OCI-LY7 (cell line): Measurements from ENCODE around the gene DPY19L3. TPM values are rescaled to one million over a fixed set of nuclear protein-coding genes. Genes with fewer than 3 reads are reported as not detected.

ENCODE experiments used
- BruUV-seq: library from RNA; stranded (reverse); fragments of 400-500 nt; replicated peaks from 2 replicates; lab custom pipeline; 2021; lab: Mats Ljungman, UMichigan
- CTCF ChIA-PET: fragments of 300-600 bp; sonication (Branson Sonifier 250); formaldehyde crosslinking; loops from one replicate; lab custom pipeline; 2022; ENCODE audit warnings: antibody characterized with exemption; ENCODE audit not compliant: unreplicated experiment; lab: Charles Lee
- POLR2A ChIA-PET: fragments of 300-600 bp; sonication (Branson Sonifier 250); formaldehyde crosslinking; loops from one replicate; lab custom pipeline; 2022; ENCODE audit warnings: antibody characterized with exemption; lab: Charles Lee
- DNase-seq: peaks from one replicate; pipeline ENCODE4 v3.0.0-alpha.2; 2015; ENCODE audit warnings: low spot score
- H2AFZ ChIP-seq: fragments of 200-600 bp; sonication (generic), shearing (Covaris generic); 2 replicates; pipeline ENCODE4 v1.6.1; 2014; ENCODE audit warnings: mild to moderate bottlenecking, antibody characterized with exemption, low read length, moderate library complexity
- H3K27ac ChIP-seq: fragments of 200-600 bp; sonication (generic); 2 replicates; pipeline ENCODE4 v1.5.1; 2014; ENCODE audit warnings: mixed run types, low read depth, mild to moderate bottlenecking, moderate library complexity, low read length, inconsistent platforms; ENCODE audit not compliant: poor library complexity, severe bottlenecking
- H3K36me3 ChIP-seq: fragments of 200-600 bp; sonication (generic); 2 replicates; pipeline ENCODE4 v1.6.1; 2014; ENCODE audit warnings: mild to moderate bottlenecking, antibody characterized with exemption, low read length, moderate library complexity, mixed read lengths; ENCODE audit not compliant: insufficient read depth
- H3K4me1 ChIP-seq: fragments of 200-600 bp; sonication (generic); 2 replicates; pipeline ENCODE4 v1.5.1; 2014; ENCODE audit warnings: mild to moderate bottlenecking, low read length; ENCODE audit not compliant: insufficient read depth, poor library complexity, severe bottlenecking
- H3K4me2 ChIP-seq: fragments of 200-600 bp; sonication (generic); 2 replicates; pipeline ENCODE4 v1.6.1; 2014; ENCODE audit warnings: mild to moderate bottlenecking, low read length
- H3K4me3 ChIP-seq: fragments of 200-600 bp; sonication (generic); 2 replicates; pipeline ENCODE4 v1.5.1; 2014; ENCODE audit warnings: mild to moderate bottlenecking, low read depth, low read length; ENCODE audit not compliant: poor library complexity, severe bottlenecking
- H3K79me2 ChIP-seq: fragments of 200-600 bp; sonication (generic); 2 replicates; pipeline ENCODE4 v1.6.1; 2016; ENCODE audit warnings: low read depth, mild to moderate bottlenecking, low read length, moderate library complexity, mixed read lengths; ENCODE audit not compliant: insufficient read depth
- H3K9me2 ChIP-seq: fragments of 200-600 bp; sonication (generic); 2 replicates; pipeline ENCODE4 v1.6.1; 2016; ENCODE audit warnings: mild to moderate bottlenecking, low read length, mixed read lengths; ENCODE audit not compliant: insufficient read depth
- H3K9me3 ChIP-seq: fragments of 200-600 bp; sonication (generic); 2 replicates; pipeline ENCODE4 v1.6.1; 2014; ENCODE audit warnings: mild to moderate bottlenecking, mixed run types, low read length, mixed read lengths
- H4K20me1 ChIP-seq: fragments of 200-600 bp; sonication (generic); 2 replicates; pipeline ENCODE4 v1.6.1; 2014; ENCODE audit warnings: mild to moderate bottlenecking, antibody characterized with exemption, low read length, moderate library complexity, mixed read lengths; ENCODE audit not compliant: insufficient read depth
- CTCF ChIP-seq: fragments of 200-600 bp; sonication (generic); conservative IDR thresholded peaks from 2 replicates; pipeline ENCODE4 v1.5.1; 2014; ENCODE audit warnings: mild to moderate bottlenecking, antibody characterized with exemption, low read length, moderate library complexity, mixed read lengths
- EZH2phosphoT487 ChIP-seq: fragments of 200-600 bp; sonication (generic); IDR thresholded peaks from 2 replicates; pipeline ENCODE4 v1.6.1; 2018; ENCODE audit warnings: low read depth, borderline replicate concordance, mild to moderate bottlenecking, mixed run types, antibody characterized with exemption, low read length, moderate library complexity, mixed read lengths
- intact Hi-C: fragments of 100-400 bp; cut with micrococcal nuclease; formaldehyde crosslinking; loops from one replicate; pipeline ENCODE4 v1.10.0; 2022; ENCODE audit not compliant: unreplicated experiment
- total RNA-seq, 2 experiments: library from RNA; depleted of rRNA in 1 of 2; stranded (reverse); fragments of >200 nt in 1 of 2; shearing (Covaris generic) in 1 of 2; gene quantifications; 2 replicates each; pipeline ENCODE4 v1.2.3, GENCODE V29; 2014 to 2022

Gene DPY19L3
- total RNA-seq, 2 experiments from 2014 or later: 31.3 to 39.0 TPM

GRCh38 chr19:32427536-32427935, 22.0 kb downstream of the DPY19L3 start:
- no peaks in the 10 kb centered on the region for H3K79me2 ChIP-seq
- intact Hi-C loops: no loop called here
- no peak overlapping the region for H3K4me2 ChIP-seq
- POLR2A ChIA-PET: interaction anchor here (0.6 kb wide), 1 partner anchor 17 kb away, joined by 3 read pairs; no protein-coding TSS in a partner anchor
- H3K9me3 ChIP-seq: no peaks in the 10 kb centered on the region
- no peak overlapping the region for H2AFZ ChIP-seq
- no TSS peak for BruUV-seq
- H3K4me1 ChIP-seq: peaks cover 2% of the 10 kb centered on the region
- DNase-seq: no peak
- no peaks in the 10 kb centered on the region for H4K20me1 ChIP-seq
- H3K4me3 ChIP-seq: no peak overlapping the region
- H3K27ac ChIP-seq: no peak overlapping the region
- H3K9me2 ChIP-seq: no peaks in the 10 kb centered on the region
- TF ChIP-seq EZH2phosphoT487 (no peak), CTCF (no peak)
- H3K36me3 ChIP-seq: peaks cover 12% of the 10 kb centered on the region; the same call in 1 of the 2 replicates
- CTCF ChIA-PET: no interaction called here

GRCh38 chr19:32436692-32437091, 31.1 kb downstream of the DPY19L3 start:
- TF ChIP-seq EZH2phosphoT487 (no peak), CTCF (no peak)
- Histone ChIP-seq H3K27ac (no peak overlapping the region), H3K79me2 (no peaks in the 10 kb centered on the region), H3K4me3 (no peak overlapping the region), H2AFZ (no peak overlapping the region), H3K9me2 (no peaks in the 10 kb centered on the region), H3K9me3 (no peaks in the 10 kb centered on the region), H4K20me1 (no peaks in the 10 kb centered on the region), H3K4me1 (no peaks in the 10 kb centered on the region), H3K36me3 (peaks cover 70% of the 10 kb centered on the region), H3K4me2 (no peak overlapping the region)
- no TSS peak for BruUV-seq
- no peak for DNase-seq
- CTCF ChIA-PET: no interaction called here
- POLR2A ChIA-PET: interaction anchor here (0.6 to 0.7 kb wide), 2 partner anchors 124 to 603 kb away, joined by 3 read pairs; no protein-coding TSS in a partner anchor
- intact Hi-C loops: no loop called here

DNA sequence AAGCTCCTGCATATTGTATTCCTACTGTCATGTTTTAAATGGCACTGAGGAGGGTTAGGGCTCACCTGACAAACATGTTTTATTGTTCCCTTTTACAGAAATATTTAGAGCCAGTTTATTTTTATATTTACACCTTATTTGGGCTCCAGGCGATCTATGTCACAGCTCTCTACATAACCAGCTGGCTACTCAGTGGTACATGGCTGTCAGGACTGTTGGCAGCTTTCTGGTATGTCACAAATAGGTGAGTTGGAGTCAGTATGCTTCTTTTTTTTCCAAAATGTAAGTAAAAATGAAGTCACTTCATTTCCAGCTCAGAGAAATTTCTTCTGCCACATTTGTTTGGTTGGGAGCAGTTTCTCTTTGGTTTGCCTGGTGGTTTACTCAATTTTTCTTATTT, 31.5 kb downstream of the DPY19L3 start:
- peaks cover 70% of the 10 kb centered on the region for H3K36me3 ChIP-seq
- no TSS peak for BruUV-seq
- no peak overlapping the region for H3K27ac ChIP-seq
- POLR2A ChIA-PET: interaction anchor here (0.6 kb wide), 1 partner anchor 19 kb away, joined by 6 read pairs; no protein-coding TSS in a partner anchor
- CTCF ChIA-PET: no interaction called here
- H3K4me1 ChIP-seq: no peaks in the 10 kb centered on the region
- H4K20me1 ChIP-seq: no peaks in the 10 kb centered on the region
- TF ChIP-seq EZH2phosphoT487 (no peak), CTCF (no peak)
- H3K9me2 ChIP-seq: no peaks in the 10 kb centered on the region
- H3K4me2 ChIP-seq: no peak overlapping the region
- no peaks in the 10 kb centered on the region for H3K79me2 ChIP-seq
- intact Hi-C loops: no loop called here
- H3K9me3 ChIP-seq: no peaks in the 10 kb centered on the region
- H3K4me3 ChIP-seq: no peak overlapping the region
- no peak overlapping the region for H2AFZ ChIP-seq
- DNase-seq: no peak
